ENCODE measurements around the gene EPHB2. TPM values are rescaled to one million over a fixed set of nuclear protein-coding genes. Genes with fewer than 3 reads are reported as not detected.

Gene EPHB2
- total RNA-seq, 2 experiments from 2014 or later, result 0.13 TPM; not detected in 1

DNA sequence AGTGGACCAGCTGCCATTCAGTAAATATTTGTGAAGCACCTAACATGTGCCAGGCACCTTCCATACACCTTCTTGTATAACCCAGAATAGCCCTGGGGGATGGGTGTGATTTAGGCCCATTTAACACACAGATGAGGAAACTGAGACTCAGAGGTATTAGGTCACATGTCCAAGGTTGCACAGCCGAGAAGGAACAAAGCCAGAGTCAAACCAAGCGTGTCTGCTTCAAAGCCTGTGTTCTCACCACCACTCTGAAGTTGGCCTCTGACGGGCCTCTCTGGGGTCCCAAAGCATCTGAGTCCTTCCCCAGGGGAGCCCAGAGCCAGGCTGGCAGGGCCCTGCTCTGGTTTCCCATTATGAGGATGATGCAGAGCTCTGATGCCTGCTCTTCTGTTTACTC lies 196.9 kb downstream of the EPHB2 start:
- H3K4me1 Mint-ChIP-seq (ENCODE audit: low read depth), result no peaks in the 10 kb centered on the region
- intact Hi-C loops (cut with micrococcal nuclease), result no loop called here
- H3K9me3 Mint-ChIP-seq, result no peaks in the 10 kb centered on the region
- CTCF ChIA-PET, result no interaction called here
- POLR2A ChIA-PET, result no interaction called here
- ATAC-seq (no peak), DNase-seq (no peak)
- H3K4me3 Mint-ChIP-seq, result no peak overlapping the region
- no peaks in the 10 kb centered on the region for H3K36me3 Mint-ChIP-seq (ENCODE audit: low read depth)
- TF ChIP-seq, protein P1, sequence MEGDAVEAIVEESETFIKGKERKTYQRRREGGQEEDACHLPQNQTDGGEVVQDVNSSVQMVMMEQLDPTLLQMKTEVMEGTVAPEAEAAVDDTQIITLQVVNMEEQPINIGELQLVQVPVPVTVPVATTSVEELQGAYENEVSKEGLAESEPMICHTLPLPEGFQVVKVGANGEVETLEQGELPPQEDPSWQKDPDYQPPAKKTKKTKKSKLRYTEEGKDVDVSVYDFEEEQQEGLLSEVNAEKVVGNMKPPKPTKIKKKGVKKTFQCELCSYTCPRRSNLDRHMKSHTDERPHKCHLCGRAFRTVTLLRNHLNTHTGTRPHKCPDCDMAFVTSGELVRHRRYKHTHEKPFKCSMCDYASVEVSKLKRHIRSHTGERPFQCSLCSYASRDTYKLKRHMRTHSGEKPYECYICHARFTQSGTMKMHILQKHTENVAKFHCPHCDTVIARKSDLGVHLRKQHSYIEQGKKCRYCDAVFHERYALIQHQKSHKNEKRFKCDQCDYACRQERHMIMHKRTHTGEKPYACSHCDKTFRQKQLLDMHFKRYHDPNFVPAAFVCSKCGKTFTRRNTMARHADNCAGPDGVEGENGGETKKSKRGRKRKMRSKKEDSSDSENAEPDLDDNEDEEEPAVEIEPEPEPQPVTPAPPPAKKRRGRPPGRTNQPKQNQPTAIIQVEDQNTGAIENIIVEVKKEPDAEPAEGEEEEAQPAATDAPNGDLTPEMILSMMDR (IDR thresholded peaks at IDR 0.05), result no peak
- no peak overlapping the region for H3K27ac Mint-ChIP-seq
- no peaks in the 10 kb centered on the region for H3K27me3 Mint-ChIP-seq

- POLR2A ChIA-PET, result no interaction called here
- H3K4me1 Mint-ChIP-seq (ENCODE audit: low read depth), result no peaks in the 10 kb centered on the region
- no peak overlapping the region for H3K27ac Mint-ChIP-seq
- no peaks in the 10 kb centered on the region for H3K9me3 Mint-ChIP-seq
- DNase-seq, result no peak
- H3K27me3 Mint-ChIP-seq, result no peaks in the 10 kb centered on the region
- no peaks in the 10 kb centered on the region for H3K36me3 Mint-ChIP-seq (ENCODE audit: low read depth)
- TF ChIP-seq, protein P1 (IDR thresholded peaks at IDR 0.05), result no peak
- no peak overlapping the region for H3K4me3 Mint-ChIP-seq
- intact Hi-C loops (cut with micrococcal nuclease), result no loop called here
- CTCF ChIA-PET, result no interaction called here
- ATAC-seq, result no peak
Measured at GRCh38 chr1:22908880-22909426, 198.3 kb downstream of the EPHB2 start.

- no peak for ATAC-seq
- Mint-ChIP-seq H3K36me3 (ENCODE audit: low read depth) (no peaks in the 10 kb centered on the region), H3K27ac (no peak overlapping the region), H3K9me3 (no peaks in the 10 kb centered on the region), H3K4me3 (no peak overlapping the region), H3K4me1 (ENCODE audit: low read depth) (no peaks in the 10 kb centered on the region), H3K27me3 (no peaks in the 10 kb centered on the region)
- intact Hi-C loops (cut with micrococcal nuclease), result no loop called here
- ChIA-PET POLR2A (no interaction called here), CTCF (no interaction called here)
- TF ChIP-seq, protein P1 (IDR thresholded peaks at IDR 0.05), result no peak
- DNase-seq, result no peak
Measured at GRCh38 chr1:22910286-22910685, 199.6 kb downstream of the EPHB2 start.

DNA sequence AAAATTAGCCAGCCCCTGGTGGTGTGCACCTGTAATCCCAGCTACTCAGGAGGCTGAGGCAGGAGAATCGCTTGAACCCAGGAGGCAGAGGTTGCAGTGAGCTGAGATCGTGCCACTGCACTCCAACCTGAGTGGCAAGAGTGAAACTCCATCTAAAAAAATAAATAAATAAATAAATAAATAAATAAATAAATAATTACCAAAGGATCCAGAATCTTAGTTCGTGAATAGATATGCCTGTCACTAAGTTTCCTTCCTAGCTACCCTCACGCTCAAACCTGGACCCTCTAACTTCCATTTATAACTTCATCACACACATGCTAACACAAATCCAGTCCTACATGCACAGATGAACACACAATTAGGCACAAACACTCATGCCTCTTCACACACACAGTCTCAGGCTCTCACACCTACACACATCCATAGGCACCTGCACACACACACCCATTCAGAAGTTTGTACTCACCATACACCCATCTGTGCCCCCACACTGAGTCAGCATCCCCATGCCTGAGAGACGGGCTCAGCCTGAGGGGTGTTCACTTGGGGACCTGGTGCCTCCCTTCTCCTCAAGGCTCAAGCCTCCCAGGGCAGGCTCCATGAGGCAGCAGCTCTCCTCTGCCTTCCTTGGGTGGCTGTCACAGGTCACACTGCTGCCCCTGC lies 200.5 kb downstream of the EPHB2 start:
- no peaks in the 10 kb centered on the region for H3K9me3 Mint-ChIP-seq
- no peaks in the 10 kb centered on the region for H3K27me3 Mint-ChIP-seq
- POLR2A ChIA-PET, result no interaction called here
- DNase-seq (no peak), ATAC-seq (no peak)
- CTCF ChIA-PET, result no interaction called here
- intact Hi-C loops (cut with micrococcal nuclease), result no loop called here
- H3K27ac Mint-ChIP-seq, result no peak overlapping the region
- no peak overlapping the region for H3K4me3 Mint-ChIP-seq
- H3K36me3 Mint-ChIP-seq (ENCODE audit: low read depth), result no peaks in the 10 kb centered on the region
- TF ChIP-seq, protein P1 (IDR thresholded peaks at IDR 0.05), result no peak
- no peaks in the 10 kb centered on the region for H3K4me1 Mint-ChIP-seq (ENCODE audit: low read depth)

GRCh38 chr1:22912311-22912710 lies 201.7 kb downstream of the EPHB2 start:
- H3K4me1 Mint-ChIP-seq (ENCODE audit: low read depth), result no peaks in the 10 kb centered on the region
- H3K27ac Mint-ChIP-seq, result no peak overlapping the region
- no peak overlapping the region for H3K4me3 Mint-ChIP-seq
- ChIA-PET POLR2A (no interaction called here), CTCF (interaction anchor here (1.1 kb wide), 1 partner anchor 209 kb away, joined by 3 read pairs; no protein-coding TSS in a partner anchor)
- H3K9me3 Mint-ChIP-seq, result no peaks in the 10 kb centered on the region
- ATAC-seq (no peak), DNase-seq (no peak)
- intact Hi-C loops (cut with micrococcal nuclease), result no loop called here
- TF ChIP-seq, protein P1 (IDR thresholded peaks at IDR 0.05), result no peak
- H3K27me3 Mint-ChIP-seq, result no peaks in the 10 kb centered on the region
- no peaks in the 10 kb centered on the region for H3K36me3 Mint-ChIP-seq (ENCODE audit: low read depth)

All from activated CD8-positive, alpha-beta T cell treated with anti-CD3 and anti-CD28 coated beads for 36 hours (primary cell).